LNCAP (cell line): ENCODE results near the gene CHL1.

Source experiments
- CTCF ChIP-seq: fragments of 450-650 bp; IDR thresholded peaks from 2 replicates; pipeline ENCODE4 v1.5.1; 2017; ENCODE audit warnings: mild to moderate bottlenecking

CHL1 gene

GRCh38 chr3:318903-319302, 122.3 kb downstream of the CHL1 start:
- TF ChIP-seq CTCF: no peak

- no peak for TF ChIP-seq CTCF
These were observed 127.9 kb downstream of the CHL1 start for GRCh38 chr3:324423-324822.

GRCh38 chr3:325495-325894, 128.9 kb downstream of the CHL1 start:
- no peak for TF ChIP-seq CTCF

GRCh38 chr3:330494-331115, 134.0 kb downstream of the CHL1 start:
- no peak for TF ChIP-seq CTCF

- no peak for TF ChIP-seq CTCF
These were observed 135.3 kb downstream of the CHL1 start for GRCh38 chr3:331881-332280.

GRCh38 chr3:332701-333100, 136.1 kb downstream of the CHL1 start:
- TF ChIP-seq CTCF: no peak

- no peak for TF ChIP-seq CTCF
These were observed 138.7 kb downstream of the CHL1 start for GRCh38 chr3:335240-335639.

- TF ChIP-seq CTCF: no peak
These were observed 142.8 kb downstream of the CHL1 start for GRCh38 chr3:339351-339750.
